NCI-H2227 (cell line): ENCODE data around the gene LRPAP1.
A peak's percentile ranks its signal among the peaks of the same experiment; 100 is the strongest.

Experiments
- DNase-seq: peaks from one replicate; lab custom pipeline; 2025; ENCODE audit not compliant: unreplicated experiment; lab: John Stamatoyannopoulos, UW

The LRPAP1 gene

DNA sequence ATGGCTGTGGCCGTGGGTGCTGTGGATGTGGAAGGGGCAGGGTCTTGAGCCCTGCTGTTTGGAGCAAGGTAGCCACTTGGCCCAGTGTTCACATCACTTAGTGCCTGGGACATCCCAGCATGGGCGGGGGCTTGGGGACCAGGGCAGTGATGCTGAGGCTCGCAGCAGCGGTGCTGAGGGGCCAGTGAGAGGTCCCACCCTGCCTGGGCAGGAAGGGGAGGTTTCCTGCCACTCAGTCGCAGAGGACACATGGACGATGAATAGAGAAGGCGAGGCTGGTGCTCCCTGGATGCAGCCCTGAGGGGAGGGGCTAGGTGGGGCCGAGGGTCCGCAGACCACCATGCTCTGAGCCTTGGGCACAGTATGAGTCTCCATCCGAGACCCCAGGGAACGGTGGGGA, 43.4 kb downstream of the LRPAP1 start:
- DNase-seq = no peak

DNA sequence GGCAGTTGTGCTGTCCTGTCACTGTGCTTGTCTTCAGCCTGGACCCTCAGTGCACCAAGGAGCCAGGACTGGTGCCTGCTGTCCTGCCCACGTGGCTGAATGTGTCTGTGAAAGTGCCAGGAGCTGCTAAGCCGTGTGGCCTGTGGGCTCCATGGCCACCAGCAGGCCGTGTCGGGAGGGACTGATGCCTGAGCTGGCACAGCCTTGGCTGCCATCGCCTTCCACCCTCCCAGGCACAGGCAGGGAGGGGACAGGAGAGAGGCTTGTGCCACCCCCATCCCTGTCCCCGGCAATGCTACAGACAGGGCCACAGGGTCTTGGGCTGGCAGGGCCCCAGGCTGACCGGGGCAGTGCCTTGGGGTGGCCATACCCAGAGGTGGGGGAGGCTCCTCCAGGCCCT, 44.4 kb downstream of the LRPAP1 start:
- no peak for DNase-seq

DNA sequence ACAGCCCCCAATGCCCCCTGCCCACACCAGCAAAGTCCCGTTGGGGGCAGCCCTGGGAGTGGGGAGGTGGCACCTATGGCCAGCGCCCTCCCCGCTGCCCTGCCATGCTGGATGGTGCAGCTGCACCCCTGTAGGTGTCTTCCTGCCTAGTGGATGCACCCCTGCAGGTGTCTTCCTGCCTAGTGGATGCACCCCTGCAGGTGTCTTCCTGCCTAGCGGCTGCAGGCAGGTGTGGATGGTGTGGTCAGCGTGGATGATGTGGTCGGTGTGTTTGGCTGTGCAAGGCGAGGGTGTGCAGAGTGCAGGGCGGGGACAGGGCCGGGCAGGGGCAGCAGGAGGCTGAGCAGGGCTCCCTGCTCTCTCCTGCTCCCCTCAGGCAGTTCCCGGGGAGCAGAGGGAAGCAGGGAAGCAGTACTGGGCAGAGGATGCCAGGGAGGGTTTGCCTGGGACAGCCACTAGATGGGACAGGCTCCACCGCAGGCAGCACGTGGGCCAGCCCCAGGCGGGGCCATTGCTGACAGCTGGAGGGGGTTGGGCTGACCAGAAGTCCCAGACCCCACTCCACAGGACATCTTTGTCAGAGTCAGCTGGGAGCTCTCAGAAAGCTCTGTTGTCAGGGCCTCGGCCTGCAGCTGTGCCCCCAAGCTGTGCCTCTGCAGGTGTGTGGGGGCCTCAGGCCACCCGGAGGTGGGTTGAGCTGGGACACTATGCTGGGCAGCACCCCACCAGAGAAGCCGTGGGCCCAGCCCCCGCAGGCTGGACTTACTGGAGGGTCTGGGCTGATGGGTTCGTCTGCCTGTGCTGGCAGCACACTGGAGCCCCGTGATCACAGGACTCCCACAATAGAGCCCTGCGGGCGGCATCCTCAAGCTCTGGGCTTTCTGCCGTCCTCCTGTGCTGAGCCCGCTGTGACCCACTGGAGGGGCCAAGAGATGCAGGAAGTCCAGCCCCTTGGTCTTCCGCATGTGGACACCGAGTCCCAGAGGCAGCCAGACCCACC, 45.4 kb downstream of the LRPAP1 start:
- DNase-seq = peak; percentile 21

DNA sequence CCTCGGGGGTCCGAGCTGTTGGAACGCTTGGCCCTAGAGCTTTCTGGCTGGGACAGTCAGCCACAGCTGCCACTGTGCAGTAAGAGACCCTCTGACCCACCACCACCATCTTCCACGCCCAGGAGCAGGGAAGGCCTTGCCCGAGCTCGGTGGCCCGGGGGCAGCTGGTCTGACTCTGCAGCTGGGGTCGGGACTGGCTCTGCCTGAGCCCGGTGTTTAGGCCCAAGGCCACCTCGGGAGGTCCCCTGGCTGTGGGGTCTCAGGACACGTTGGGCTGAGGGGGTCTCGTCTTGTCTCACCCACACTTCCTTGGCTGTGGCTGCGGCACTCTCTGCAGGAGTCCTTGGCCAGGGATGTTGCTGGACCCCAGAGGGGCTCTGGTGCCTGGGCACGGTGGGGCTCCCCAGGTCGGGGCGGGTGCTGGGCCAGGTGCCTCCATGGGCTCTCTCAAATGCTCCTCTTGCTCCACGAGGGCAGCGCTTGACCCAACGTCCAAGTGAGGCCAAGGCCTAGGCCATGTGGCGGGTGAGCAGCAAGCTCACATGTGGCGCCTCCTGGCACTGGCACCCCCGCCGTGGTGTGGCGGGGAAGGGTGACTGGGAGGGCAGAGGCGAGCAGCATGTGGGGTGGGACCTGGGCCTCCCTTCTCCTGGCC, 46.2 kb downstream of the LRPAP1 start:
- no peak for DNase-seq

DNA sequence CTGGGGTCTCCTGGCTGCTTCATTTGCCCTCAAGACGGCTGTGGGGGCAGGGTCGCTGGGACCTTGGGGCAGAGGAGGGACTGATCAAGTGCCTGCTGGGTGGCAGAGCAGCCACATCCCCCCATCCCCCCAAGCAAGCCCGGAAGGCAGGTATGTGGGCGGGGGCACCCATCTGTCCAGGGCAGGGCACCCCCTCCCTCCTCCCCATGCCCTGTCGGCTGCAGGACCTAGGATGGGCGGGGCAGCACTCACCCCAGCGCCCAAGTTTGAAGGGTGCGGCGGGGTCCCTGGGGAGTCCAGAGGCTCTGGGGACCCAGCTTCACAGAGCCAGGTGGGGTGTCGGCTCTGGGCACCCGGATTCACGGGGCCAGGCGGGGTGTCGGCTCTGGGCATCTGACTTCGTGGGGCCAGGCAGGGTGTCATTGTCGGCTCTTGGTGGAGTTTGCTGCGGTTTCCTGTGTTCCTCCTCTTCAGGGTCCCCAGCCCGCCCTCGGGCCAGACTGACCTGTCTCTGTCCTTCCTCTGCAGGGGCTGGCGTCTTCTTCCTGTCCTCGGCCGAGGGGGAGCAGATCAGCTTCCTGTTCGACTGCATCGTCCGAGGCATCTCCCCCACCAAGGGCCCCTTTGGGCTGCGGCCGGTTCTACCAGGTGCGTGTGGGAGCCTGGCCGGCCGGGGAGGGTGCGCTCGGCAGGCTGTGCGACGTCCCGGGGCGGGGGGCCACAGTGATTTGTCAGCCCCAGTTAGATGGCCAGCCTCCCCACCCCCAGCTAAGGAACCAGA, 47.0 kb downstream of the LRPAP1 start:
- DNase-seq = no peak

DNA sequence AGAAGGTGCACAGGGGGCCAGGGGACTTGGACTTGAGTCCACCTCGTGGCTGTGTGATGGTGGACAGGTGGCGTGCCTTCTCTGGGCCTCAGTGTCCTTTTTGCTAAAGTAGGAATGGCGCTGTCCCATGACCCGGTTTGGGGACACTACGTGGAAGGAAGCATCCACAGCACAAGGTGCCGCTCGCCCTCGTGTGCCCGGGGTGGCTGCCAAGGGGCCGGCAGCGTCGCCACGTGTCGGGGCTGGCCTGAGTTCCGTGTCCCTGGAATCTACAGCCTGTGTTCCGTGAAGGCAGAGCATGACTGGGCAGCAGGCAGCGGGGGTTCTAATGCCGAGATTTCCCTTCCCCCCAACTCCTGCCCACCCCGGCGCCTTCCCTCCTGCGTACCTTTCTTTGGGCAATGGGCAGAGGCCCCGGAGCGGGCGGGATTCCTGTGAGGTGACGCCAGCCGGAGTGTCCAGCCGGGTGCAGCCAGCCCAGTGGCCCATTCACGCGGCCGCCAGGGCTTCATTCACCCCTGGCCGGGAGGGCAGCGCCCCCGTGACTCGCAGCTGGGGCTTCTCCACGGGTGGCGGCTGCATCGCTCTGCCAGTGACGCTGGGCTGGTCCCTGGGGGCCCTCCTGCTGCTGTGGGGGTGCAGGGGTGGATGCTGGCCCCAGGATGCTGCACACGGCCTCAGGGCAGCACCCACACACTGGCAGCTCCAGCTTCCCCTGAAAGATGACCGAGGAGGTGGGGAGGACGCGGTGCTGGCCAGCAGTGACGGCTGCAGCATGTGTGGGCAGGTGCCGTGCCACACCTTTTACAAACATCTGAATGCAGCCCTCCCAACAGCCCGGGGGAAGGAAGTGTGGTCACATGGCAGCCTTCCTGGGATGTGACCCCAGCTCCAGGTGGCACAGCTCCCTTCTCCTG, 47.9 kb downstream of the LRPAP1 start:
- DNase-seq = no peak

DNA sequence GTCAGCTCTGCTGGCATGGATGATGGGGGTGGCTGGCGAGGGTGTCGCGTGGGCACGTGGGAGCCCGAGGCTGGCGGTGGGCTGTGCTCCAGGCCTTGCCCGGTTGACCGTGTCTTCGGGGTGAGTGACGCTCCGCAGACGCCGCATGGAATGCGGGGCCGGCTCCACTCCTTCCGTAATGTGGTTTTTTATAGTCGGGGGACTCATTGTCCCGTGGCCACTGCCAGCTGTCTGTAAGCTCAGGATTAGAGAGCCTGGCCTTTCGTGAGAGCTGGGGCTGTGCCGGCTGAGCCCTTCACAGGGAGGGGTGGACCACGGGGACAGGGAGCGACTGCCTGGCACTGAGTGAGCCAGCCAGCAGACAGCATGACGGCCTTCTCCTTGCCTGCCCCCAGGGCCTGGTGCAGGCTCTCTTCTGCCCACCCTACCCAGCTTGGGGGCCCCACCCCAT, 48.7 kb downstream of the LRPAP1 start:
- DNase-seq = no peak

DNA sequence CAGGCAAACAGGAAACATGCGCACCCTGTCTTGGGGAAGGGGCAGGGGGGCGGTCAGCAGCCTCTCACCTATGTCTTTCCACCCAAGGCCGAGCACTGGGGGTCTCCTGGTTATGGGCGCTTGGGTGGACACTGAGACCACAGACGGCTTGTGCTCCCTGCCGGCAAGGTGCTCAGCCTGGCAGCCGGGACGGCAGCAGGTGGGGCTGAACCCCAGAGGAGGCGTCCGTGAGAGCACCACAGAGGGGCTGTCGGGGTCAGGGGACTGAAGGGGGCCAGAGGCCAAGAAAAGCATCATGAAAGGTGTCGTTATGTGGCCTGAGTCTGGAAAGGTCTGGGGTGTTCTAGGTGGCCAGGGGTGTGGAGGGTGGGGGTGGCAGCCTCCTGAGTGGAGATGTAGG, 49.5 kb downstream of the LRPAP1 start:
- DNase-seq = no peak

DNA sequence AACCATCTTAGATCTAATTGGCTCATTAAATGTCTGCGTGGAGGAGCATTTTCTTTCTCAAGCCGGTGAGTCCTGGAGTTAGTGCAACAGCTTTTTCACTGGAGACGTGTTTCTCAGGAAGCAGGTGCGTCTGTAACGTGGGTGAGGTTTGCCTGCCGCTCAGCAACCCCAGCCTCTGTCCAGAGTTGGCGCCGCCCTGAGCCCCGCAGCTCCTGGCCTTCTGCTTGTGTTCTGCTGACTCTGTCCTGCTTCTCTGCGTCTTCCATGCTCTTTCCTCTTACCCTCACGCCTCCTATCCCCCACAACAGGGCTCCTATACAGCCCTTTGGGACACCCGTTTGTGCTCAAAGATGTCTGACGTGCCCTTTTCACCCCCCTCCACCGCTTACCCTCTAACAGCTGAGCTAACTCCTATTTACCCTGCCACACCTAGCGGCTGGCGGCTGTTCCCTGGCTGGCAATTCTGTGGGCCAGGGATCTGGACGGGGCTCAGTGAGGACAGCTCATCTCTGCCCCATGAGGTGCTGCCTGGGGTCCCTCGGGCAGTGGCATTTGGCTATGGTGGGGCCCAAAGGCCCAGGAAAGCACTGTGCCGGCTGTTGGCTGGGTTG, 50.3 kb downstream of the LRPAP1 start:
- no peak for DNase-seq

DNA sequence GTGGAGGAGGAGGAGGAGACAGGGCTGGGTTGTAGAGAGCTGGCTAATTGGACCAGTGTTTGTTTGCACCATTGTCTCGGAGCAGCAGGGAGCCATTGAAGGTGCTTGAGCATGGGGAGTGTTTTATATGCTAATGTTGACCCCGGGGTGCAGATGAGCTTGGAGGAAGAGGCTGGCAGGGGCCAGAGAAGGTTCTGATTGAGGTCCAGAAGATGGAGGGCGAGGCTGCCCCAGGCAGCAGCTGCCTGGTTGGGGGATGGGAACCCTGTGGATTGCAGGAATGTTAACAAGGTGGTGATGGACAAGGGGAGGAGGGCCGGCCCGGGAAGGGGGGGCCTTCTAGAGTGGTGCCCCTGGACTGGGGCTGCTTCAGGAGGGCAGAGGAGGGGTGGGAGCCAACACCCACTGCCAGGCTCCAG, 51.1 kb downstream of the LRPAP1 start:
- no peak for DNase-seq

DNA sequence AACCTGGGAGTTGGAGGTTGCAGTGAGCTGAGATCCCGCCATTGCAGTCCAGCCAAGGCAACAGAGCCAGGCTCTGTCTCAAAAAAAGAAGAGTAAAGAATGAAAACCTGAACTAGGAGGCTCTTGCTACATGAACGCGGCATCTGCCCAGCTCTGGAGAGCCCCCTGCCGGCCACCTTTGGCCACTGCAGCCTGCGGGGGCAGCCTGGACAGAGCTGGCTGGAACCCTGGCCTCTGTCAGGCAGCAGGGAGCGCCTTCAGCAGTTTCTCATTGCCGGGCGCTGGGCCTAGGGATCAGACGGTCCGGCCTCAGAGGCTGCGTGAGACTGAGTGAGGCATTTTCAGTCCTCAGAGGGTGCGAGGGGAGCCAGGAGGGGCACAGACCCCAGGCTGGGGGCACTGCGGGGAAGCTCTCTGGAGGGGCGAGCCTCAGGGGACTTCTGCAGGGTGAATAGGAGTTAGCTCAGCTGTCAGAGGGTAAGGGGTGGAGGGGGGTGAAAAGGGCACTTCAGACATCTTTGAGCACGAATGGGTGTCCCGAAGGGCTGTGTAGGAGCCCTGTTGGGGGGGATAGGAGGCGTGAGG, 51.6 kb downstream of the LRPAP1 start:
- peak; percentile 72 for DNase-seq

DNA sequence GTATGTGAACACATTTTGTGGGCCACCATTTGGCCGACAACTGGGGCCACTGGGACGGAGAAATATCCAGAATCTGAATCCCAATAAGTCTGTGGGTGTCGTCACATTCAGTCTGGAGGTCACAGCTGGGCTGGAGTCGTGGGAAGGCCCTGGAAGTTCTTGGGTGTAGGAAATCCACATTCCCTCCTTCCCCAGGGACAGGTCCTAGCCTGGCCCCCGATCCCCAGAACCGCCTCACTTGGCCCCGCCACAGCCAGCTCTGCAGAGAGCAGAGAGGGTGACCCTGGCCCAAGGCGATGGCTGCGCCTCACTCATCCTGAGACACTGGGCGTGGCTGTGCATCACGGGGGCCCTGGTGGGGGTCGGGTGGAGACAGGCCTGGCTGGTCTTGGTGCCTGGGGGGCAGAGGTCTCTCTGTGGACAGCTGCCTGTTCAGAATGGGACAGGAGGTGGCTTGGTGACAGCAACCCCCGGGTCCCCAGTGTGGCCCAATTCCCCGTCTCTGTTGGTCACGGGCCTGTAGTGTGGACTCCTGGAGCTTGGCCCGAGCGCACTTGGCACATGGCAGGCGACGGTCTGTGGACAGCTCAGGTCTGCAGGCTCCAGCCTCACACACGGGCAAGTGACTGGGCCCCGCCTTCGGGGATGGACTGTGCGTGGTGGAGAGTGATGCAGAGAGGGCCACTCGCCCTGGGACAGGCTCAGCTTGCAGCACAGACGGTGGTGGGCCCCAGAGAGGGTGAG, 52.7 kb downstream of the LRPAP1 start:
- no peak for DNase-seq

DNA sequence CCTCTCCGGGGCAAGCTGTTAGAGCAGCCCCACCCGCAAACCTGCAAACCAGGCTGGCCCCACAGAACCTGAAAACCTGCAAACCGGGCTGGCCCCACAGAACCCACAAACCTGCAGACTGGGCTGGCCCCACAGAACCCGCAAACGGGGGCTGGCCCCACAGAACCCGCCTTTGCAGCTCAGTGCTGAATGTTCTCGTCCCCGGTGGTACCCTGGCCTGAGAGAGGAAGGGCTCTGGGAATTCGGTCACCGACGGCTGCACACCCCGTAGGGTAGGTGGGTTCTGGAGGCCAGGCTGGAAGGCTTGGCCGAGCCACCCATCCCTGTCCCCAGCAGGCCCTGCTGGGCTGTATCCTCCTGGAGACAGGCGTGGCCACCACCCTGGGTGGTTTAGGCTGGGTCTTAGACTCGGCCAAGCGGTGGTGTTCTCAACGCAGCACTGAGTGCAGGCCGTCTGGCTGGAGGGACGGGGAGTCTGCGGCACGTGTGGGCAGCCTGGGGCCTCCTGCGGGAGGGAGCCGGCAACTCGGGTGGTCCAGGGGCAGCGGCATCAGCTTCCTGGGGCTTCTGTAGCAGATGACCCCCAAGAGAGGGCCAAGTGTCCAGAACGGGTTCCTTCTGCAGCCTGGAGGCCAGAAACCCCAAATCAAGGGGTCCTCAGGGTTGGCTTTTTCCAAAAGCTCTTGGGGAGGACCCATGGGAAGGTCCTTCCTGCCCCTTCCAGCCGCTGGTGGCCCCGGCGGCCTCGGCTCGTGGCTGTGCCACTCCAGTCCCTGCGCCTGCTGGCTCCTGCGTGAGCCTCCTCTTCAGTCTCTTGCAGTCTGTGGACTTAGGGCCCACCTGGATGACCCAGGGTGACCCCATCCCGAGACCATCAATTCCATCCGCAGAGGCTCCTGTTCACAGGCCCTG, 53.5 kb downstream of the LRPAP1 start:
- DNase-seq = no peak

DNA sequence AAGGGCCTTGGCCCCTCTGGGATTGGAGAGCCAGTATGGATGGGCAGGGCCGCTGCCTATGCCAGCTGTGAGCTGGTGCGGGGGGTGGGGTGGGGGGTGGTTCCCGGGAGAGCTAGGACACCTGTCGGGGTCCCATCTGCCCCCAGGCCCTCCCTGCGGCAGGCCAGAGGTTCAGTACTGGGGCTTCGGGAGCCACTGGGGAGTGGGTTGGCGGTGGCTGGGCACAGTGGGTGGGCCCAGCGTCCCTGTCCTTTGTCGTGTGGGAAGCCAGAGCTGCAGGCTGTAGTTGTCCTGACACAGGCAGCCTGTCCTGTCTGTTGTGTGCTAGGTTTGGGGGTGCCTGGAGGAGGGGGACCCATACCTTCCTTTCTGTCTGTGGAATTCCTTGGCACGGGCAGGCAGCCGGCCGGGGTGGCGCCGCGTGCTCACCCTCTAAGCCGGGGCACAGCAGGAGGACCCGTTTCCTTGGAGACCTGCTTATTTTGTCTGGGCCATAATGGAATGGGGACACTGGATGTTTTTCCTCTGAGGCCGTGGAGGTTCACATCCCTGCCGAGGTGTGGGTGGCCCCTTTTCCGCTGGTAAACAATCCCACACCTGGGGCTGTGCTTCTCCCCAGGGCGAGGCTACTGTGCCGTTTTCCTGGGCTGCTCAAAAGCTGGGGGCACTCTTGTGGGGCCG, 54.3 kb downstream of the LRPAP1 start:
- DNase-seq = peak; percentile 6

DNA sequence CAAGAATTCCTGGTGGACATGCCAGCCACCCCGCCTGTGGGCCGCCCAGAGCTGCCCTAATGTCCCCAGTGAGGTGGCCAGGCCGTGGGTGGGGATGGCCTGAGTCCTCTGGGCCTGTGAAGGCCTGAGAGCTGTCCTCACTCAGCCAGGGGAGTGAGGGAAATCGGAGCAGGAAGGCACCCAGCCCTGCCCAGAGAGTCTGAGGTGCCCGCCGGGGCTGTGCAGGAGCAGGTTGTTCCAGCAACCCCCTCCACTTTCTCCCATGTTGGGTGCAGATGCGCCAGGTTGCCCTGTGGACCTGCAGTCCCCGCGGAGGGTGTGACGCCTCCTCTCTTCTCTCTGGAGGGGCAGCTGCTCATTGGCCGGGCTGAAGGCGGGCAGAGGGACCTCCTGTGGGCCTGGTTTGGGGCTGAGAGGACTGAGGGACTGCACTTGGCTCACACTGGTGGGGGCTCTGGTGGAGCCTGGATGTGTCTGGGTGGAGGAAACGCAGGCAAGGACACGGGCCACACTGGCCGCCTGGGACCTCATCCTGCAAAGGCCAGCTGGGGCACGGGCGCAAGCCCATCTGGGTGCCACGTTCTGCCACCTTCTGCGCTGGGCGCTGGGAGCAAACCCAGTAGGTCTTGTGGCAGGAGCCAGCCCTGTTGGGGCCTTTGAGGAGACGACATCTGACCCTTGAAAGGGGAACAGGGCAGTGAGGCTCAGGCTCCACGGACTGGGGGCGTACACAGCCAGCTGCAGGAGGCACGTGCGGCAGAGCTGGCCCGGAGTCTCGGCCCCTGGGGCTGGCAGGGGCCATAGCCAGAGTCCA, 55.1 kb downstream of the LRPAP1 start:
- DNase-seq = no peak

DNA sequence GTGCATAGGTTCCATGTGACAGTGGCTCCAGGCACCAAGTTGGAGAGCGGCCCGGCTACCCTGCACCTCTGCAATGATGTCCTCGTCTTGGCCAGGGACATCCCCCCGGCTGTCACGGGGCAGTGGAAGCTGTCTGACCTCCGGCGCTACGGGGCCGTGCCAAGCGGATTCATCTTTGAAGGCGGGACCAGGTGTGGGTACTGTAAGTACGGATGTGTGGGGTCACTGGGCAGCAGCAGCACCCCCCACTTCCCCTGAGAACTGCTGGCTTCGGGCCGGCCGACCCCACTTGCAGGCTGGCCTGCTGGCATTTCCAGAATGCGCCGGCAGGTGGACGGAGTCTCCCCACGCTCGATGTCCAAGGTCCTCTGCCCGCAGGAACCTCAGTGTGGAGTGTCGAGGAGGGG, 55.9 kb downstream of the LRPAP1 start:
- DNase-seq = no peak
